Measurements from ENCODE around the gene PTCHD4.

PTCHD4 gene

GRCh38 chr6:48085131-48085741 is 25.8 kb downstream of the PTCHD4 start:
- Histone ChIP-seq H3K27ac (ENCODE audit: low read depth, low read length) (no peak overlapping the region), H3K9me3 (ENCODE audit: control insufficient read depth, insufficient read depth, low read length) (no peaks in the 10 kb centered on the region), H4K20me1 (ENCODE audit: control insufficient read depth, insufficient read depth, low read depth, low read length) (no peaks in the 10 kb centered on the region), H3K27me3 (ENCODE audit: control insufficient read depth, low read length) (no peaks in the 10 kb centered on the region), H3K4me1 (ENCODE audit: control insufficient read depth, low read length) (no peaks in the 10 kb centered on the region), H3K4me3 (ENCODE audit: low read length) (no peak overlapping the region), H3K79me2 (ENCODE audit: control insufficient read depth, low read length) (no peaks in the 10 kb centered on the region), H3F3A (ENCODE audit: control insufficient read depth, insufficient read depth) (no peaks in the 10 kb centered on the region), H3K4me2 (ENCODE audit: low read length) (no peak overlapping the region), H3K36me3 (ENCODE audit: control insufficient read depth, low read length) (no peaks in the 10 kb centered on the region), H3K9me2 (replicated peaks; ENCODE audit: control insufficient read depth, low read length) (no peaks in the 10 kb centered on the region)
- no peak for TF ChIP-seq EZH2phosphoT487 (IDR thresholded peaks at IDR 0.05; ENCODE audit: borderline replicate concordance, low read length)
- TF ChIP-seq CTCF (IDR thresholded peaks at IDR 0.05; ENCODE audit: low read depth, low read length, poor library complexity, severe bottlenecking) = no peak

- Histone ChIP-seq H3K9me3 (ENCODE audit: control insufficient read depth, insufficient read depth, low read length) (no peaks in the 10 kb centered on the region), H3K4me3 (ENCODE audit: low read length) (no peak overlapping the region), H3K36me3 (ENCODE audit: control insufficient read depth, low read length) (no peaks in the 10 kb centered on the region), H3F3A (ENCODE audit: control insufficient read depth, insufficient read depth) (no peaks in the 10 kb centered on the region), H3K79me2 (ENCODE audit: control insufficient read depth, low read length) (no peaks in the 10 kb centered on the region), H3K4me1 (ENCODE audit: control insufficient read depth, low read length) (no peaks in the 10 kb centered on the region), H3K4me2 (ENCODE audit: low read length) (no peak overlapping the region), H4K20me1 (ENCODE audit: control insufficient read depth, insufficient read depth, low read depth, low read length) (no peaks in the 10 kb centered on the region), H3K27ac (ENCODE audit: low read depth, low read length) (no peak overlapping the region), H3K27me3 (ENCODE audit: control insufficient read depth, low read length) (no peaks in the 10 kb centered on the region), H3K9me2 (replicated peaks; ENCODE audit: control insufficient read depth, low read length) (no peaks in the 10 kb centered on the region)
- TF ChIP-seq CTCF (IDR thresholded peaks at IDR 0.05; ENCODE audit: low read depth, low read length, poor library complexity, severe bottlenecking) (no peak), EZH2phosphoT487 (IDR thresholded peaks at IDR 0.05; ENCODE audit: borderline replicate concordance, low read length) (no peak)
Observed at GRCh38 chr6:48084201-48084600, 26.8 kb downstream of the PTCHD4 start.

- H3K4me2 ChIP-seq (ENCODE audit: low read length) = no peak overlapping the region
- H3K4me3 ChIP-seq (ENCODE audit: low read length) = no peak overlapping the region
- H3K36me3 ChIP-seq (ENCODE audit: control insufficient read depth, low read length) = no peaks in the 10 kb centered on the region
- H3F3A ChIP-seq (ENCODE audit: control insufficient read depth, insufficient read depth) = no peaks in the 10 kb centered on the region
- no peak overlapping the region for H3K27ac ChIP-seq (ENCODE audit: low read depth, low read length)
- H4K20me1 ChIP-seq (ENCODE audit: control insufficient read depth, insufficient read depth, low read depth, low read length) = no peaks in the 10 kb centered on the region
- H3K9me2 ChIP-seq (replicated peaks; ENCODE audit: control insufficient read depth, low read length) = no peaks in the 10 kb centered on the region
- no peaks in the 10 kb centered on the region for H3K4me1 ChIP-seq (ENCODE audit: control insufficient read depth, low read length)
- no peaks in the 10 kb centered on the region for H3K27me3 ChIP-seq (ENCODE audit: control insufficient read depth, low read length)
- H3K79me2 ChIP-seq (ENCODE audit: control insufficient read depth, low read length) = no peaks in the 10 kb centered on the region
- no peaks in the 10 kb centered on the region for H3K9me3 ChIP-seq (ENCODE audit: control insufficient read depth, insufficient read depth, low read length)
- TF ChIP-seq EZH2phosphoT487 (IDR thresholded peaks at IDR 0.05; ENCODE audit: borderline replicate concordance, low read length) = no peak
- no peak for TF ChIP-seq CTCF (IDR thresholded peaks at IDR 0.05; ENCODE audit: low read depth, low read length, poor library complexity, severe bottlenecking)
Observed at GRCh38 chr6:48080227-48081009, 30.6 kb downstream of the PTCHD4 start.

All from DOHH2 (cell line).